Stimulated activated CD4-positive, alpha-beta T cell treated with anti-CD3 and anti-CD28 coated beads, Interleukin-1b, Interleukin-23, amount 100 ng/mL, for 4 hours (primary cell): Measurements from ENCODE around the gene RAI1.
"Not testable (repeated sequence)": the region's sequence is repeated elsewhere in the genome, so short reads cannot be mapped to it uniquely, and the experiment has no call there.

Experiments
- DNase-seq, 2 donors: peaks; one replicate each; pipeline ENCODE4 v3.0.0-alpha.2; 2020; ENCODE audit warnings: low read depth in 2 of 2

Gene RAI1

GRCh38 chr17:17665255-17665654 is 16.0 kb upstream of the RAI1 start:
- no peak for DNase-seq

GRCh38 chr17:17666111-17666714 is 15.0 kb upstream of the RAI1 start:
- no peak for DNase-seq

GRCh38 chr17:17667231-17667630 is 14.0 kb upstream of the RAI1 start:
- no peak for DNase-seq

- DNase-seq, result no peak
Observed at GRCh38 chr17:17667947-17668346, 13.3 kb upstream of the RAI1 start.

GRCh38 chr17:17668358-17668757 is 12.9 kb upstream of the RAI1 start:
- no peak for DNase-seq

- DNase-seq, result no peak
Observed at GRCh38 chr17:17668775-17669579, 12.3 kb upstream of the RAI1 start.

- no peak for DNase-seq
Observed at GRCh38 chr17:17669580-17670235, 11.6 kb upstream of the RAI1 start.

GRCh38 chr17:17670701-17671305 is 10.5 kb upstream of the RAI1 start:
- no peak for DNase-seq

GRCh38 chr17:17671369-17672129 is 9.7 kb upstream of the RAI1 start:
- no peak for DNase-seq

GRCh38 chr17:17672453-17673368 is 8.5 kb upstream of the RAI1 start:
- DNase-seq, result no peak

GRCh38 chr17:17675416-17675815 is 5.8 kb upstream of the RAI1 start:
- no peak for DNase-seq

- no peak for DNase-seq
Observed at GRCh38 chr17:17675925-17676534, 5.2 kb upstream of the RAI1 start.

GRCh38 chr17:17676752-17677151 is 4.5 kb upstream of the RAI1 start:
- no peak for DNase-seq

GRCh38 chr17:17677299-17678040 is 3.8 kb upstream of the RAI1 start:
- no peak for DNase-seq

GRCh38 chr17:17678063-17678699 is 3.1 kb upstream of the RAI1 start:
- not testable (repeated sequence) for DNase-seq

GRCh38 chr17:17679243-17679642 is 2.0 kb upstream of the RAI1 start:
- DNase-seq, result no peak

- DNase-seq, result no peak
Observed at GRCh38 chr17:17679748-17680147, 1.5 kb upstream of the RAI1 start.

- DNase-seq, result no peak
Observed at GRCh38 chr17:17680477-17681186, 626 bp upstream of the RAI1 start.
